Fibroblast of lung (primary cell): Measurements from ENCODE around the gene NOL6.

Experiments
- EZH2 ChIP-seq: IDR thresholded peaks from 2 replicates; pipeline ENCODE4 v1.5.1; 2012; ENCODE audit warnings: low read length, control low read depth, mild to moderate bottlenecking; ENCODE audit errors: missing control alignments
- TF ChIP-seq, protein P1 (sequence below), 2 donors: IDR thresholded peaks in 1 of 2; conservative IDR thresholded peaks in 1 of 2; 1 replicate in 1 of 2; 2 replicates in 1 of 2; pipeline ENCODE4 v1.5.1; 2011 to 2012; ENCODE audit warnings: low read length in 2 of 2, control low read depth in 1 of 2, inconsistent platforms in 1 of 2, low read depth in 1 of 2, mild to moderate bottlenecking in 1 of 2

DNA sequence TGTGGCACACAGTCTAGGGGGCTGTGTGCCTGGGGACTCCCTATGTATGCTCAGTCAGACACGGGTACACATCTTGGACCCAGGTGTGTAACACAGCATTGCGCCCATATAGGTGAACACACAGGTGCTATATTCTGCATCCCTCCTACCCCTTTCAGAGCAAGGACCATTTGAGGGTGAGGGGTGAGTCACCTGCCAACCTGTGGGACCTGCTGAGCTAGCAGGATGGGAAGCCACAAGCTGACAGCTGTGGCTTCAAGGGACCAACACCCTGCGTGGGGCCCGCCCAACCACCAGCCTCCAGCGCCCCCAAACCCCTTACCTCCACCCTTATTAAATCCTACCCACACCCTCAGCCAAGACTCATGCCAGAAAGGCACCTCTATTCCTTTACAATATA, 56.7 kb downstream of the NOL6 start:
- TF ChIP-seq, protein P1, sequence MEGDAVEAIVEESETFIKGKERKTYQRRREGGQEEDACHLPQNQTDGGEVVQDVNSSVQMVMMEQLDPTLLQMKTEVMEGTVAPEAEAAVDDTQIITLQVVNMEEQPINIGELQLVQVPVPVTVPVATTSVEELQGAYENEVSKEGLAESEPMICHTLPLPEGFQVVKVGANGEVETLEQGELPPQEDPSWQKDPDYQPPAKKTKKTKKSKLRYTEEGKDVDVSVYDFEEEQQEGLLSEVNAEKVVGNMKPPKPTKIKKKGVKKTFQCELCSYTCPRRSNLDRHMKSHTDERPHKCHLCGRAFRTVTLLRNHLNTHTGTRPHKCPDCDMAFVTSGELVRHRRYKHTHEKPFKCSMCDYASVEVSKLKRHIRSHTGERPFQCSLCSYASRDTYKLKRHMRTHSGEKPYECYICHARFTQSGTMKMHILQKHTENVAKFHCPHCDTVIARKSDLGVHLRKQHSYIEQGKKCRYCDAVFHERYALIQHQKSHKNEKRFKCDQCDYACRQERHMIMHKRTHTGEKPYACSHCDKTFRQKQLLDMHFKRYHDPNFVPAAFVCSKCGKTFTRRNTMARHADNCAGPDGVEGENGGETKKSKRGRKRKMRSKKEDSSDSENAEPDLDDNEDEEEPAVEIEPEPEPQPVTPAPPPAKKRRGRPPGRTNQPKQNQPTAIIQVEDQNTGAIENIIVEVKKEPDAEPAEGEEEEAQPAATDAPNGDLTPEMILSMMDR (conservative IDR thresholded peaks at IDR 0.05 in 1 of 2, IDR thresholded peaks at IDR 0.05 in 1 of 2; ENCODE audit: low read depth in 1 of 2, low read length in 2 of 2) = no peak
- TF ChIP-seq EZH2 = no peak
